ENCODE data around the gene SLCO3A1. TPM values are rescaled to one million over a fixed set of nuclear protein-coding genes. Genes with fewer than 3 reads are reported as not detected.
A peak's percentile ranks its signal among the peaks of the same experiment; 100 is the strongest.

The SLCO3A1 gene
- total RNA-seq, 4 donors from 2014 or later, result 10.9 to 18.1 (median 14.2) TPM

GRCh38 chr15:91950631-91951329 is 97.3 kb downstream of the SLCO3A1 start:
- Histone ChIP-seq H3K27me3 (no peaks in the 10 kb centered on the region), H3K36me3 (no peaks in the 10 kb centered on the region), H3K9me3 (no peaks in the 10 kb centered on the region), H3K4me3 (no peak overlapping the region), H3K27ac (peak overlapping the region; percentile 68 to 91 (median 79)), H3K4me1 (peaks cover 58 to 100% (median 92%) of the 10 kb centered on the region in 3 donors)
- intact Hi-C loops (cut with DNase I), result loop anchor here (5.0 kb wide), 1 partner anchor 93 kb away; no protein-coding TSS in a partner anchor
- WGBS, 2 donors, result 43 to 45% methylated on average over 2 of the region's 2 CpGs
- DNase-seq, result no peak
- TF ChIP-seq POLR2A (IDR thresholded peaks at IDR 0.05) (no peak), CTCF (IDR thresholded peaks at IDR 0.05) (peak in 3 of 6 experiments; percentile 27 to 58 (median 43))

GRCh38 chr15:91952216-91952615 is 98.7 kb downstream of the SLCO3A1 start:
- no peaks in the 10 kb centered on the region for H3K27me3 ChIP-seq
- no peaks in the 10 kb centered on the region for H3K9me3 ChIP-seq
- no peaks in the 10 kb centered on the region for H3K36me3 ChIP-seq
- TF ChIP-seq CTCF (IDR thresholded peaks at IDR 0.05) (no peak), POLR2A (IDR thresholded peaks at IDR 0.05) (no peak)
- peaks cover 58 to 97% (median 88%) of the 10 kb centered on the region in 3 donors for H3K4me1 ChIP-seq
- DNase-seq, result no peak
- intact Hi-C loops (cut with DNase I), result loop anchor here (5.0 kb wide), 1 partner anchor 95 kb away; no protein-coding TSS in a partner anchor
- no peak overlapping the region for H3K4me3 ChIP-seq
- WGBS, 2 donors, result 17 to 56% methylated on average over 1 of the region's 1 CpG
- peak overlapping the region; percentile 71 to 91 (median 82) for H3K27ac ChIP-seq

- no peaks in the 10 kb centered on the region for H3K36me3 ChIP-seq
- H3K4me1 ChIP-seq, result peaks cover 46 to 86% (median 75%) of the 10 kb centered on the region in 3 donors
- no peaks in the 10 kb centered on the region for H3K9me3 ChIP-seq
- DNase-seq, result no peak
- peak overlapping the region; percentile 71 to 91 (median 82) for H3K27ac ChIP-seq
- 45 to 46% methylated on average over 4 of the region's 7 CpGs for WGBS, 2 donors
- no peak overlapping the region for H3K4me3 ChIP-seq
- no peak for TF ChIP-seq CTCF (IDR thresholded peaks at IDR 0.05)
- no peak for TF ChIP-seq POLR2A (IDR thresholded peaks at IDR 0.05)
- intact Hi-C loops (cut with DNase I), result loop anchor here (5.0 kb wide), 1 partner anchor 96 kb away; no protein-coding TSS in a partner anchor
- no peaks in the 10 kb centered on the region for H3K27me3 ChIP-seq
Observed at GRCh38 chr15:91953432-91953831, 99.9 kb downstream of the SLCO3A1 start.

- H3K36me3 ChIP-seq, result no peaks in the 10 kb centered on the region
Observed at GRCh38 chr15:91954292-91954691, 100.8 kb downstream of the SLCO3A1 start.

More at GRCh38 chr15:91954292-91954691, 100.8 kb downstream of the SLCO3A1 start:
- intact Hi-C loops (cut with DNase I), result loop anchor here (5.0 kb wide), 1 partner anchor 97 kb away; no protein-coding TSS in a partner anchor
- DNase-seq, result no peak
- Histone ChIP-seq H3K27me3 (no peaks in the 10 kb centered on the region), H3K27ac (peak overlapping the region; percentile 71 to 91 (median 82)), H3K4me3 (no peak overlapping the region), H3K9me3 (no peaks in the 10 kb centered on the region), H3K4me1 (peaks cover 42 to 78% (median 67%) of the 10 kb centered on the region in 3 donors)
- TF ChIP-seq POLR2A (IDR thresholded peaks at IDR 0.05) (no peak), CTCF (IDR thresholded peaks at IDR 0.05) (peak in 4 of 6 experiments; percentile 18 to 61 (median 49))
- 47 to 73% methylated on average over 3 to 5 of the region's 7 CpGs for WGBS, 2 donors
